GM06990 (cell line): ENCODE measurements around the gene STPG1.

Experiments
- DNase-seq: peaks from one replicate; pipeline ENCODE4 v3.0.0-alpha.2; 2011; ENCODE audit not compliant: insufficient read length; ENCODE audit errors: extremely low read depth
- H3K27me3 ChIP-seq: replicated peaks from 2 replicates; pipeline ENCODE4 v1.6.0; 2011; ENCODE audit warnings: low read length; ENCODE audit not compliant: control insufficient read depth, insufficient read depth
- H3K36me3 ChIP-seq: 2 replicates; pipeline ENCODE4 v1.5.1; 2011; ENCODE audit warnings: low read length; ENCODE audit not compliant: control insufficient read depth, insufficient read depth
- H3K4me3 ChIP-seq: replicated peaks from 2 replicates; pipeline ENCODE4 v1.5.1; 2011; ENCODE audit warnings: low read depth, mild to moderate bottlenecking, control low read depth, low read length
- TF ChIP-seq, protein P1 (sequence below): IDR thresholded peaks from 2 replicates; pipeline ENCODE4 v1.5.1; 2011; ENCODE audit warnings: low read length, control low read depth, mild to moderate bottlenecking, inconsistent platforms; ENCODE audit not compliant: insufficient read depth, poor library complexity, severe bottlenecking

STPG1 gene

DNA sequence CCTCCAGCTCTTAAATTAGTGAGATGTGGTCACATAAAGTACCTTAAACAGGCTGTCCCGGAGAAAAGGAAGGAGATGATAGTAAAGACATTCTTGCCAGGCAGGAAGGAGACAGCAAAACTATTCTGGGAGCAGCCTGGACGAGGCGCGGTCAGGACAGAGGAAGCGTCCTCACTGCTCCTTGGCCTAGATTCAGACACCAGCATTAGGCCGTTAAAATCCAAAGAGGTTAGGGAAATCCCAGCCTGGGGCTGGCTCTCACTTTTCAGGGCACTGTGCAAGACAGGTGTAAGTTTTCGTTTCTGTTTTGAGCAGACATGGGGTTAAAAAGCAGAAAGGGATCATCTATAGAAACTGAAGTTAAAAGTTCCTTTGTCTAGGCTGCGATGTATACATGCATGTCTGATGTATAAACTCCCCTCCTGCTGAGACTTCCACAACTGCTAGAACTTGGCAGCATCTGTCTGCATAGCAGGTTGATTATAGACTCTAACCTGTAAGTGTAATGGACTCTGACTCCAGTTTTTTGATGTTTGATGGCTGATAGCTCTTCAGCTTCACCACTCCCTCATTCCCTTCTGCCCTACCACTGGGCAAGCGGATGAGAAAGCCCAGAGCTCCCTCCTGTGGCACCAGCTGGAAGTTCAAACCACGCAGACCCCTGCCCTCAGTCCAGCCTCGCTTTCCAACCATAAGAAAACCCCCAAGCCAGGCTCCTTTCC is 21.5 kb downstream of the STPG1 start:
- Histone ChIP-seq H3K4me3 (peak overlapping the region; percentile 55), H3K36me3 (no peaks in the 10 kb centered on the region), H3K27me3 (no peaks in the 10 kb centered on the region)
- DNase-seq: peak; percentile 68
- TF ChIP-seq, protein P1, sequence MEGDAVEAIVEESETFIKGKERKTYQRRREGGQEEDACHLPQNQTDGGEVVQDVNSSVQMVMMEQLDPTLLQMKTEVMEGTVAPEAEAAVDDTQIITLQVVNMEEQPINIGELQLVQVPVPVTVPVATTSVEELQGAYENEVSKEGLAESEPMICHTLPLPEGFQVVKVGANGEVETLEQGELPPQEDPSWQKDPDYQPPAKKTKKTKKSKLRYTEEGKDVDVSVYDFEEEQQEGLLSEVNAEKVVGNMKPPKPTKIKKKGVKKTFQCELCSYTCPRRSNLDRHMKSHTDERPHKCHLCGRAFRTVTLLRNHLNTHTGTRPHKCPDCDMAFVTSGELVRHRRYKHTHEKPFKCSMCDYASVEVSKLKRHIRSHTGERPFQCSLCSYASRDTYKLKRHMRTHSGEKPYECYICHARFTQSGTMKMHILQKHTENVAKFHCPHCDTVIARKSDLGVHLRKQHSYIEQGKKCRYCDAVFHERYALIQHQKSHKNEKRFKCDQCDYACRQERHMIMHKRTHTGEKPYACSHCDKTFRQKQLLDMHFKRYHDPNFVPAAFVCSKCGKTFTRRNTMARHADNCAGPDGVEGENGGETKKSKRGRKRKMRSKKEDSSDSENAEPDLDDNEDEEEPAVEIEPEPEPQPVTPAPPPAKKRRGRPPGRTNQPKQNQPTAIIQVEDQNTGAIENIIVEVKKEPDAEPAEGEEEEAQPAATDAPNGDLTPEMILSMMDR: peak; percentile 82

DNA sequence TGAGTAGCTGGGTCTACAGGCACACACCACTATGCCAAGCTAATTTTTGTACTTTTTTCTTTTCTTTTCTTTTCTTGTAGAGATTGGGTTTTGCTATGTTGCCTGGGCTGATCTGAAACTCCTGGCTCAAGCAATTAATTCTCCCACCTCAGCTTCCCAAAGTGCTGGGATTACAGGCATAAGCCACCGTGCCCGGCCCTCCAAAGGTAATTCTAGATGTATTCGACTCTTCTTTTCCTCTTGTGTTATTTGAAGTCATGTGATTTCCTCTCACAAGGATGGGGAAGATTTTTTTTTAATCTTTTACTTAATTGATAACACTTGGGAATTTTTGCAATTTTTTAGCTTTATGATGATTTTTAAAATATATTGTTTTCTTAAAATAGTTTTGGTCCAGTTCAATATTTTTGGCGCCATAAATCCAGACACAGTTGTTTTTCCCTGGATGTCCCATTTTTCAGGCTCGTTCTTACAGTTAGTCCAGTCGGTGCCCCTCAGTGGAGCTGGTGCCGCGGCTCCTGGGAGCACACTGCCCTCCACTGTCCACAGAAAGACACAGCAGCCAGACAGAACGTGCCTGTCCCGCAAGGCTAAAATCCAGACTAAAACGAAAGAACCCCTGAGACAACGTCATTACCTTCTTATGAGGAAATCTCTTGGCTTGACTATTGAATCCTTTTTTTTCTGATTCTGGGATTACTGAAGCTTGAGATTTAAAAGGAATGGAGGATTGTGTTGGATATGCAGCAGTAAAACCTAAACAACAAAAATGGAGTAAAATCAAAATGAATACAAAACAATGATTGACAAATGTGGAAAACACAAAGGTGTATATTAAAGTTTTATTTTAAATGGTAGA is 22.4 kb downstream of the STPG1 start:
- H3K27me3 ChIP-seq: no peaks in the 10 kb centered on the region
- H3K4me3 ChIP-seq: peak overlapping the region; percentile 55
- DNase-seq: peak; percentile 76
- TF ChIP-seq, protein P1: peak; percentile 97
- H3K36me3 ChIP-seq: no peaks in the 10 kb centered on the region

DNA sequence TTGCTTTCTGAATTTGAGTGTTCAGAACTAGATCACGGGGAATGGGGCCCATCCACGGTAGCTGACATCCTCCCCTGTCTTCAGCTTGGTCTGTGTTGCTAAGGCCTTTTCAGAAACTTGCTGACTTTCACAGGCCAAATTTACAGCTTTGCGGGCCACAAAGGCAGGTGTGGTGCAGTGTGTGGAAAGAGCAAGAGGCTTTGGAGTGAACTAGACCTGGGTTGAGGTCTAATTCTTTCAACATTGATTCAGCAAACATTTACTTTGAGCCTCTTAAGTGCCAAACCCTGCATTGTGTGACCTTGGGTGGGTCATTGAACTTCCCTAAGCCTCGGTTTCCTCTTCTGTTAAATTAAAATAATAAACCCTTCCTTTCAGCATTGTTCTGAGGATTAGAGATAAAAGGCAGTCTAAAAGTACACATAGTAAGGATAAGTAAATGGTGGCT is 24.3 kb downstream of the STPG1 start:
- Histone ChIP-seq H3K4me3 (no peak overlapping the region), H3K27me3 (no peaks in the 10 kb centered on the region), H3K36me3 (no peaks in the 10 kb centered on the region)
- TF ChIP-seq, protein P1: no peak
- no peak for DNase-seq

DNA sequence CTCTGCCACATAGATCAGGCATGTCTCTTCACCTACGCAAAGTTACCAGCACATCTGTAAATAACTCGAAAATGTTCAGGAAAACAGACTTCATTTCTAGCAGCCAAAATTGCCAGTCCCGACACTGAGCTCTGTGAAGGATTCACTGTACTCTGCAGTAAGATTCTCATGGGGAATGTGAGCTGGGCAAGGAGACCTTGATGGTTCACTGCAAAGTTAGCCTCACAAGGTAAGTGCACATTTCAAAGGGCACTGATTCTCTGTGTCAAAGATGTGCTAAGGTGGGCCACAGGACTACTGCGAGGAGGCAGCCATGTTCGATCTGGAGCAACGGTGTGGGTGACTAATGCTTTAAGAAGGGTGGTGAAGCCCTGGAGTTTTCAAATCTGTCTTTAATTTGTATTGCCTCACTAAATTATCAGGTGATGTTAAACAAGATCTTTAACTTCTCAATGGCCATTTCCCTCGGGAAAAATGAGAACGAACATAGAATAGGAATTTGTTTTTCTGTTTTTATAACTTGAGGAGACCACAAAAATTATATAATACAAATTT is 25.2 kb downstream of the STPG1 start:
- no peaks in the 10 kb centered on the region for H3K27me3 ChIP-seq
- TF ChIP-seq, protein P1: no peak

DNA sequence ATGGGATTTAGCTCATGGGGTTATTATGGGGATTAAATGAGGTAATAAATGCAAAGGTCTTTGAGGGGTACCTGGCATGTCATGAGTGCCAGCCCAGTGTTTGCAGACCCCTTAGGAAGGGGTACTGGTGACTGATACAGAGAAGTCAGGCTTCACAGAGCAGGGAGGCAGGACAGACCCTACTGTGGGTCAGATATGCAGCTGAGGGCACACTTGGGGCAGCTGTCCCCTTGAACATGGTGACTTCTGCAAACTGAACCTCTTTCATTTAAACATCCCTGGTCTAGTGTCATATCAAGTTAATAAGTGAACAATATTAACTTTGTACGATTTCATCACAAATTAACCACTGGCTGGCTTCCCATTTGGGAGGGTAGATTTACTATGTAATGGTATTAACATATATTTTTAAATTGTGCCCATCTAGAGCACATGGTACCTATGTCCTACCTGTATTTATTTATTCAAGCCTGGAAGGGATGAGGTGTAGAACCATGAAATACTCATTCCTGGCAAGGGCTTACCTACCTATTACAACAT is 25.9 kb downstream of the STPG1 start:
- H3K4me3 ChIP-seq: no peak overlapping the region
- no peaks in the 10 kb centered on the region for H3K27me3 ChIP-seq
- DNase-seq: no peak
- TF ChIP-seq, protein P1: no peak
- H3K36me3 ChIP-seq: 0 out of 2 replicates have a peak, but pooled peaks cover 1% of the 10 kb centered on the region

More for the DNA sequence above, 25.2 kb downstream of the STPG1 start:
- no peaks in the 10 kb centered on the region for H3K36me3 ChIP-seq
- no peak for DNase-seq
- no peak overlapping the region for H3K4me3 ChIP-seq
